IMR-90 (cell line): Measurements from ENCODE around the gene VWA7. TPM values are rescaled to one million over a fixed set of nuclear protein-coding genes. Genes with fewer than 3 reads are reported as not detected.

Experiments used
- ATAC-seq: fragments of 200-7000 bp; cut with Tn5 transposase; 2 replicates; pipeline ENCODE4 v1.9.1; 2020; ENCODE audit warnings: low read depth, mild to moderate bottlenecking, moderate library complexity
- BruUV-seq: library from RNA; stranded (reverse); fragments of 400-500 nt; replicated peaks from 2 replicates; lab custom pipeline; 2021; lab: Mats Ljungman, UMichigan
- CTCF ChIA-PET: fragments of 300-600 bp; formaldehyde crosslinking; extraction: SDS; loops from one replicate; lab custom pipeline; 2021; ENCODE audit warnings: antibody characterized with exemption; lab: Yijun Ruan, JAX
- POLR2A ChIA-PET: fragments of 300-600 bp; sonication (Branson Sonifier 250); formaldehyde crosslinking; loops from one replicate; lab custom pipeline; 2022; ENCODE audit warnings: antibody characterized with exemption; ENCODE audit not compliant: unreplicated experiment; lab: Charles Lee
- DNase-seq: peaks from one replicate; pipeline ENCODE4 v3.0.0; 2013
- H2AFZ ChIP-seq: replicated peaks from 2 replicates; pipeline ENCODE3; 2013; ENCODE audit warnings: low read length, mild to moderate bottlenecking; ENCODE audit not compliant: poor library complexity
- H2AK5ac ChIP-seq: 2 replicates; pipeline ENCODE4 v1.6.1; 2013; ENCODE audit warnings: low read depth, low read length, inconsistent platforms
- H2AK9ac ChIP-seq: replicated peaks from 2 replicates; pipeline ENCODE3; 2013; ENCODE audit warnings: mild to moderate bottlenecking, low read depth, low read length, moderate library complexity; ENCODE audit not compliant: poor library complexity
- H2BK120ac ChIP-seq: 2 replicates; pipeline ENCODE4 v1.6.1; 2013; ENCODE audit warnings: low read depth, low read length, inconsistent platforms
- H2BK15ac ChIP-seq: 3 replicates; pipeline ENCODE4 v1.6.1; 2013; ENCODE audit warnings: low read depth, low read length, inconsistent platforms
- H2BK20ac ChIP-seq: 2 replicates; pipeline ENCODE4 v1.6.1; 2013; ENCODE audit warnings: low read depth, mild to moderate bottlenecking, inconsistent platforms, low read length, moderate library complexity
- H2BK5ac ChIP-seq: 2 replicates; pipeline ENCODE4 v1.6.1; 2013; ENCODE audit warnings: mild to moderate bottlenecking, low read depth, low read length, inconsistent platforms; ENCODE audit not compliant: poor library complexity, severe bottlenecking
- H3K14ac ChIP-seq: replicated peaks from 2 replicates; pipeline ENCODE4 v1.6.1; 2013; ENCODE audit warnings: low read depth, low read length, inconsistent platforms
- H3K18ac ChIP-seq: 2 replicates; pipeline ENCODE4 v1.6.1; 2013; ENCODE audit warnings: low read depth, low read length, control low read depth
- H3K23ac ChIP-seq: 2 replicates; pipeline ENCODE4 v1.6.1; 2013; ENCODE audit warnings: low read depth, low read length, inconsistent platforms
- H3K27ac ChIP-seq: 2 replicates; pipeline ENCODE4 v1.5.1; 2013; ENCODE audit warnings: mild to moderate bottlenecking, control low read depth, low read length; ENCODE audit not compliant: insufficient read depth
- H3K27me3 ChIP-seq: 2 replicates; pipeline ENCODE4 v1.6.1; 2013; ENCODE audit warnings: low read length; ENCODE audit not compliant: control insufficient read depth, insufficient read depth
- H3K36me3 ChIP-seq: 2 replicates; pipeline ENCODE4 v1.6.1; 2013; ENCODE audit warnings: low read length, mixed read lengths; ENCODE audit not compliant: control insufficient read depth, insufficient read depth
- H3K4ac ChIP-seq: 2 replicates; pipeline ENCODE4 v1.6.1; 2013; ENCODE audit warnings: low read depth, low read length, inconsistent platforms
- H3K4me1 ChIP-seq: 2 replicates; pipeline ENCODE4 v1.6.1; 2013; ENCODE audit warnings: low read length, mixed read lengths; ENCODE audit not compliant: control insufficient read depth, insufficient read depth
- H3K4me2 ChIP-seq: 2 replicates; pipeline ENCODE4 v1.6.1; 2013; ENCODE audit warnings: low read depth, mild to moderate bottlenecking, control low read depth, low read length, moderate library complexity
- H3K4me3 ChIP-seq: 2 replicates; pipeline ENCODE4 v1.5.1; 2013; ENCODE audit warnings: low read depth, mild to moderate bottlenecking, control low read depth, low read length, moderate library complexity; ENCODE audit not compliant: insufficient read depth
- H3K56ac ChIP-seq: 2 replicates; pipeline ENCODE4 v1.6.1; 2013; ENCODE audit warnings: low read length, inconsistent platforms; ENCODE audit not compliant: insufficient read depth; ENCODE audit errors: extremely low read depth
- H3K79me1 ChIP-seq, 2 experiments: 2 replicates each; pipeline ENCODE4 v1.6.1; 2013; ENCODE audit warnings: low read length in 2 of 2, inconsistent platforms in 1 of 2, low read depth in 1 of 2
- H3K9ac ChIP-seq: 2 replicates; pipeline ENCODE4 v1.6.1; 2013; ENCODE audit warnings: low read depth, low read length, control low read depth
- H3K9me1 ChIP-seq: 2 replicates; pipeline ENCODE4 v1.6.1; 2013; ENCODE audit warnings: low read length, inconsistent platforms; ENCODE audit not compliant: insufficient read depth
- H3K9me3 ChIP-seq: 2 replicates; pipeline ENCODE4 v1.6.1; 2013; ENCODE audit warnings: low read length; ENCODE audit not compliant: control insufficient read depth, insufficient read depth
- H4K20me1 ChIP-seq: 2 replicates; pipeline ENCODE4 v1.6.1; 2013; ENCODE audit warnings: low read length, inconsistent platforms; ENCODE audit not compliant: insufficient read depth
- H4K5ac ChIP-seq: 2 replicates; pipeline ENCODE4 v1.6.1; 2013; ENCODE audit warnings: mild to moderate bottlenecking, low read depth, low read length, control low read depth
- H4K8ac ChIP-seq, 2 experiments: 2 replicates each; pipeline ENCODE4 v1.6.1; 2013; ENCODE audit warnings: low read depth in 2 of 2, low read length in 2 of 2, control low read depth in 1 of 2, inconsistent platforms in 1 of 2
- H4K91ac ChIP-seq: 2 replicates; pipeline ENCODE4 v1.6.1; 2013; ENCODE audit warnings: low read depth, low read length, inconsistent platforms; ENCODE audit not compliant: insufficient read depth
- BHLHE40 ChIP-seq: fragments of 150-350 bp; IDR thresholded peaks from 2 replicates; pipeline ENCODE4 v1.6.1; 2016; ENCODE audit warnings: mild to moderate bottlenecking, low read depth, low read length
- CEBPB ChIP-seq: IDR thresholded peaks from 2 replicates; pipeline ENCODE4 v1.6.1; 2012; ENCODE audit warnings: low read depth, low read length, improper control_type of control experiment
- CHD1 ChIP-seq: IDR thresholded peaks from 2 replicates; pipeline ENCODE4 v1.6.1; 2012; ENCODE audit warnings: low read depth, low read length, improper control_type of control experiment
- CTCF ChIP-seq: conservative IDR thresholded peaks from 2 replicates; pipeline ENCODE4 v1.5.1; 2012; ENCODE audit warnings: mild to moderate bottlenecking, low read depth, low read length, improper control_type of control experiment
- FOS ChIP-seq: fragments of 150-350 bp; IDR thresholded peaks from 2 replicates; pipeline ENCODE4 v1.6.1; 2016; ENCODE audit warnings: low read depth, low read length
- MAFK ChIP-seq: IDR thresholded peaks from 2 replicates; pipeline ENCODE4 v1.6.1; 2012; ENCODE audit warnings: low read depth, low read length, improper control_type of control experiment
- MAZ ChIP-seq: IDR thresholded peaks from 2 replicates; pipeline ENCODE4 v1.6.1; 2012; ENCODE audit warnings: low read depth, mild to moderate bottlenecking, low read length, improper control_type of control experiment, moderate library complexity, borderline replicate concordance
- MXI1 ChIP-seq: IDR thresholded peaks from 2 replicates; pipeline ENCODE4 v1.6.1; 2012; ENCODE audit warnings: low read depth, mild to moderate bottlenecking, low read length, moderate library complexity, borderline replicate concordance
- NFE2L2 ChIP-seq: fragments of 150-350 bp; IDR thresholded peaks from 2 replicates; pipeline ENCODE4 v1.6.1; 2016; ENCODE audit warnings: low read depth, mild to moderate bottlenecking, low read length
- POLR2A ChIP-seq: IDR thresholded peaks from 2 replicates; pipeline ENCODE4 v1.6.1; 2012; ENCODE audit warnings: mild to moderate bottlenecking, low read depth, low read length
- RAD21 ChIP-seq: IDR thresholded peaks from 2 replicates; pipeline ENCODE4 v1.6.1; 2012; ENCODE audit warnings: low read length, improper control_type of control experiment
- RCOR1 ChIP-seq: IDR thresholded peaks from 2 replicates; pipeline ENCODE4 v1.6.1; 2012; ENCODE audit warnings: mild to moderate bottlenecking, low read length, improper control_type of control experiment; ENCODE audit not compliant: insufficient replicate concordance
- RFX5 ChIP-seq: IDR thresholded peaks from 2 replicates; pipeline ENCODE4 v1.8.0; 2012; ENCODE audit warnings: low read depth, mild to moderate bottlenecking, low read length, moderate library complexity
- SMC3 ChIP-seq: fragments of 150-350 bp; IDR thresholded peaks from 2 replicates; pipeline ENCODE4 v1.6.1; 2016; ENCODE audit warnings: low read depth, mild to moderate bottlenecking, antibody characterized with exemption, low read length, moderate library complexity
- WGBS, 2 experiments: methylation state at CpG; one replicate each; pipeline versions ENCODE4 v1.1.5 to v1.1.7; 2013; ENCODE audit warnings: missing lambda C conversion rate in 2 of 2; ENCODE audit not compliant: insufficient read length in 1 of 2; ENCODE audit errors: extremely low coverage in 2 of 2; 5-methylcytosine and 5-hydroxymethylcytosine counted together
- dilution Hi-C: fragments of 300-500 bp; cut with HindIII; formaldehyde crosslinking; loops from one replicate; pipeline ENCODE4 v1.14.3; 2018; ENCODE audit warnings: low sequenced_read_pairs; ENCODE audit not compliant: unreplicated experiment
- in situ Hi-C: fragments of 300-500 bp; cut with MboI; formaldehyde crosslinking; loops from 3 replicates; pipeline ENCODE4 v1.14.3; 2019; ENCODE audit warnings: low sequenced_read_pairs, inconsistent platforms, mixed read lengths
- intact Hi-C: fragments of 100-400 bp; cut with micrococcal nuclease; formaldehyde crosslinking; loops from 2 replicates; pipeline ENCODE4 v1.10.0; 2022
- polyA plus RNA-seq, 3 experiments: library from polyadenylated mRNA; depleted of rRNA; stranded (reverse); fragments of >200 nt; gene quantifications; 2 replicates each; pipeline ENCODE4 v1.2.3, GENCODE V29; 2012; ENCODE audit warnings: low replicate concordance in 1 of 3
- total RNA-seq: library from RNA; depleted of rRNA; stranded (reverse); fragments of >200 nt; gene quantifications from 2 replicates; pipeline ENCODE4 v1.2.3, GENCODE V29; 2012
- TF ChIP-seq, protein P1 (sequence below): fragments of 150-350 bp; IDR thresholded peaks from 2 replicates; pipeline ENCODE4 v1.6.1; 2016; ENCODE audit warnings: low read depth, mild to moderate bottlenecking, low read length, moderate library complexity, borderline replicate concordance
- TF ChIP-seq, protein P2 (sequence below): fragments of 150-350 bp; IDR thresholded peaks from 2 replicates; pipeline ENCODE4 v1.6.1; 2017; ENCODE audit warnings: mild to moderate bottlenecking, antibody characterized with exemption, low read length, low read depth

Gene VWA7
- total and polyA plus RNA-seq, 2 of the 4 experiments (the other 2 are of a cell fraction), result under 0.01 to 1.4 TPM

DNA sequence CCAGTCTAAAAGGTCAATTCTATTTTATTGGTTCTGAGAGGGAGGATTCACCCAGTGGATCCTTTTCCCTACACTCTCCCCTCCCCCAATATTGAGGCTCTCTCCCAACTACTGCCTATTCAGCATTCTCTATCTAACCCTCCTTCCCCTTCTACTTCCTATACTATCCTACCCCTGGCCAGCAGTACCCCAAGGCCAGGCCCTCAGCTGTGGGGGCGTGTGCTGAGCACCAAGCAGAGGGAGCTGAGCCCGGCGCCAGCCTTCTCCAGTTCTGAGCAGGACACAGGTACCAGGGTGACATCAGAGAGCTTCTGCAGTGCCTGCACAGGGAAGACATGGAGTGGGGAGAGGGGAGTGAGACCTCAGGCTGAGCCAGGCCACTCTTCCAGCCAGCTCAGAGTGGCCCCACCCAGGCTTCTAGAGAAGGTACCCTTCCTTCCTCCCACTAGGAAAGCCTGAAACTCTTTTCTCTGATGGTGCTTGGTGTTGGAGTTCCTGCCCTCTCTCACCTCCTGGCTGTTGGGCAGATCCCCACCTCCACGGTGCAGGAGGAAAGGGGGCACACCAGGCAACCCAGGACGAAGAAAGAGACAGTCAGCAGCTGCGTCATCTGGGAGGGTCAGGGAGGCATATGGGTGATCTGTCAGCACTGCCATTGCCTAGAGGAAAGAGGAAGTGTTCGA lies 50.0 kb downstream of the VWA7 start:
- no peak overlapping the region for H2BK15ac ChIP-seq
- H3K27ac ChIP-seq, result no peak overlapping the region
- no peak overlapping the region for H2AK9ac ChIP-seq
- no peak overlapping the region for H2BK20ac ChIP-seq
- H3K4me3 ChIP-seq, result no peak overlapping the region
- no peak overlapping the region for H3K4me2 ChIP-seq
- H3K9ac ChIP-seq, result no peak overlapping the region
- BruUV-seq, result no TSS peak
- H3K9me3 ChIP-seq, result no peaks in the 10 kb centered on the region
- TF ChIP-seq RCOR1 (no peak), MXI1 (no peak), NFE2L2 (no peak), RFX5 (no peak), FOS (no peak), POLR2A (no peak), RAD21 (no peak), MAFK (no peak), CEBPB (no peak), SMC3 (no peak), CHD1 (no peak), CTCF (no peak), MAZ (no peak), BHLHE40 (no peak)
- TF ChIP-seq, protein P1, sequence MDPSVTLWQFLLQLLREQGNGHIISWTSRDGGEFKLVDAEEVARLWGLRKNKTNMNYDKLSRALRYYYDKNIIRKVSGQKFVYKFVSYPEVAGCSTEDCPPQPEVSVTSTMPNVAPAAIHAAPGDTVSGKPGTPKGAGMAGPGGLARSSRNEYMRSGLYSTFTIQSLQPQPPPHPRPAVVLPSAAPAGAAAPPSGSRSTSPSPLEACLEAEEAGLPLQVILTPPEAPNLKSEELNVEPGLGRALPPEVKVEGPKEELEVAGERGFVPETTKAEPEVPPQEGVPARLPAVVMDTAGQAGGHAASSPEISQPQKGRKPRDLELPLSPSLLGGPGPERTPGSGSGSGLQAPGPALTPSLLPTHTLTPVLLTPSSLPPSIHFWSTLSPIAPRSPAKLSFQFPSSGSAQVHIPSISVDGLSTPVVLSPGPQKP, result no peak
- TF ChIP-seq, protein P2, sequence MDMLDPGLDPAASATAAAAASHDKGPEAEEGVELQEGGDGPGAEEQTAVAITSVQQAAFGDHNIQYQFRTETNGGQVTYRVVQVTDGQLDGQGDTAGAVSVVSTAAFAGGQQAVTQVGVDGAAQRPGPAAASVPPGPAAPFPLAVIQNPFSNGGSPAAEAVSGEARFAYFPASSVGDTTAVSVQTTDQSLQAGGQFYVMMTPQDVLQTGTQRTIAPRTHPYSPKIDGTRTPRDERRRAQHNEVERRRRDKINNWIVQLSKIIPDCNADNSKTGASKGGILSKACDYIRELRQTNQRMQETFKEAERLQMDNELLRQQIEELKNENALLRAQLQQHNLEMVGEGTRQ, result no peak
- peaks cover 3% of the 10 kb centered on the region for H3K4me1 ChIP-seq
- H3K36me3 ChIP-seq, result peaks cover 33% of the 10 kb centered on the region
- intact Hi-C loops, result no loop called here
- CTCF ChIA-PET, result no interaction called here
- H4K91ac ChIP-seq, result no peak overlapping the region
- H3K56ac ChIP-seq, result no peak overlapping the region
- WGBS, 2 experiments, result 92% methylated on average over 2 of the region's 7 CpGs; no CpG with 5 or more reads in 1 of the 2 experiments
- peaks cover 0 to 34% of the 10 kb centered on the region in 2 experiments; a peak in 2 of 4 replicates for H3K79me1 ChIP-seq
- H3K27me3 ChIP-seq, result no peaks in the 10 kb centered on the region
- peaks cover 17% of the 10 kb centered on the region for H4K20me1 ChIP-seq
- H2AFZ ChIP-seq, result no peak overlapping the region
- H2BK120ac ChIP-seq, result no peak overlapping the region
- H3K18ac ChIP-seq, result no peak overlapping the region
- no peak overlapping the region for H2BK5ac ChIP-seq
- ATAC-seq (no peak), DNase-seq (no peak)
- H4K5ac ChIP-seq, result no peak overlapping the region
- H4K8ac ChIP-seq, result no peak overlapping the region
- no peak overlapping the region for H2AK5ac ChIP-seq
- POLR2A ChIA-PET, result no interaction called here
- no peak overlapping the region; the same call in 1 of the 2 replicates for H3K23ac ChIP-seq
- in situ Hi-C loops, result no loop called here
- dilution Hi-C loops, result no loop called here
- H3K9me1 ChIP-seq, result no peaks in the 10 kb centered on the region
- H3K4ac ChIP-seq, result no peak overlapping the region
- no peak overlapping the region for H3K14ac ChIP-seq
